HUES6 (cell line): ENCODE measurements around the gene SCTR.

Source experiments
- H3K27ac ChIP-seq: 2 replicates; pipeline ENCODE4 v1.7.0; 2013; ENCODE audit warnings: low read depth, mild to moderate bottlenecking, low read length, inconsistent platforms
- H3K27me3 ChIP-seq: 2 replicates; pipeline ENCODE4 v1.6.1; 2013; ENCODE audit warnings: low read length; ENCODE audit not compliant: control insufficient read depth, insufficient read depth
- H3K36me3 ChIP-seq: 2 replicates; pipeline ENCODE4 v1.6.1; 2013; ENCODE audit warnings: low read length; ENCODE audit not compliant: control insufficient read depth, insufficient read depth
- H3K4me1 ChIP-seq: 2 replicates; pipeline ENCODE4 v1.6.1; 2013; ENCODE audit warnings: low read length; ENCODE audit not compliant: control insufficient read depth, insufficient read depth
- H3K4me3 ChIP-seq: 2 replicates; pipeline ENCODE4 v1.5.1; 2013; ENCODE audit warnings: low read depth, low read length
- H3K9ac ChIP-seq: one replicate; pipeline ENCODE4 v1.6.1; 2013; ENCODE audit warnings: mild to moderate bottlenecking, low read length
- H3K9me3 ChIP-seq: 2 replicates; pipeline ENCODE4 v1.6.1; 2013; ENCODE audit warnings: low read depth, low read length; ENCODE audit not compliant: control insufficient read depth, insufficient read depth

The SCTR gene

GRCh38 chr2:119432851-119433522 lies 91.3 kb downstream of the SCTR start:
- Histone ChIP-seq H3K9me3 (no peaks in the 10 kb centered on the region), H3K4me3 (peak overlapping the region; percentile 74), H3K4me1 (peaks cover 49% of the 10 kb centered on the region), H3K27me3 (peaks cover 15% of the 10 kb centered on the region; the same call in 1 of the 2 replicates), H3K9ac (no peak overlapping the region), H3K27ac (no peak overlapping the region), H3K36me3 (no peaks in the 10 kb centered on the region)

- H3K9ac ChIP-seq, result peak overlapping the region; percentile 73
- no peaks in the 10 kb centered on the region for H3K9me3 ChIP-seq
- no peaks in the 10 kb centered on the region for H3K36me3 ChIP-seq
- no peak overlapping the region for H3K27ac ChIP-seq
- H3K4me1 ChIP-seq, result peaks cover 50% of the 10 kb centered on the region
- H3K27me3 ChIP-seq, result peaks cover 15% of the 10 kb centered on the region; the same call in 1 of the 2 replicates
- peak overlapping the region; percentile 74 for H3K4me3 ChIP-seq
Measured at GRCh38 chr2:119431976-119432850, 92.1 kb downstream of the SCTR start.

GRCh38 chr2:119431155-119431975 lies 92.9 kb downstream of the SCTR start, which contains the start of gene TMEM37:
Gene TMEM37, plus strand, starts transcription at chr2:119431854. Its CDS starts 50 bp downstream, at chr2:119431904.
- Histone ChIP-seq H3K27me3 (peaks cover 15% of the 10 kb centered on the region; the same call in 1 of the 2 replicates), H3K9ac (peak within 1 kb of the TSS; percentile 77), H3K4me3 (peak within 1 kb of the TSS; percentile 74), H3K9me3 (no peaks in the 10 kb centered on the region), H3K36me3 (no peaks in the 10 kb centered on the region), H3K4me1 (peaks cover 57% of the 10 kb centered on the region), H3K27ac (peak within 1 kb of the TSS; percentile 66; the same call in 1 of the 2 replicates)

- H3K9me3 ChIP-seq, result no peaks in the 10 kb centered on the region
- peaks cover 15% of the 10 kb centered on the region; the same call in 1 of the 2 replicates for H3K27me3 ChIP-seq
- H3K36me3 ChIP-seq, result no peaks in the 10 kb centered on the region
- no peak overlapping the region for H3K4me3 ChIP-seq
- H3K9ac ChIP-seq, result no peak overlapping the region
- H3K4me1 ChIP-seq, result peaks cover 55% of the 10 kb centered on the region
- H3K27ac ChIP-seq, result no peak overlapping the region
Measured at GRCh38 chr2:119430023-119430498, 94.2 kb downstream of the SCTR start.

- Histone ChIP-seq H3K9ac (no peak overlapping the region), H3K36me3 (no peaks in the 10 kb centered on the region), H3K4me1 (peaks cover 49% of the 10 kb centered on the region), H3K4me3 (no peak overlapping the region), H3K9me3 (no peaks in the 10 kb centered on the region), H3K27ac (no peak overlapping the region), H3K27me3 (peaks cover 15% of the 10 kb centered on the region; the same call in 1 of the 2 replicates)
Measured at GRCh38 chr2:119429225-119429981, 94.9 kb downstream of the SCTR start.

- Histone ChIP-seq H3K27ac (no peak overlapping the region), H3K9me3 (no peaks in the 10 kb centered on the region), H3K4me3 (no peak overlapping the region), H3K9ac (no peak overlapping the region), H3K36me3 (no peaks in the 10 kb centered on the region), H3K27me3 (peaks cover 15% of the 10 kb centered on the region; the same call in 1 of the 2 replicates), H3K4me1 (peaks cover 44% of the 10 kb centered on the region)
Measured at GRCh38 chr2:119428488-119429224, 95.6 kb downstream of the SCTR start.

- H3K9ac ChIP-seq, result no peak overlapping the region
- H3K27me3 ChIP-seq, result peaks cover 8% of the 10 kb centered on the region; the same call in 1 of the 2 replicates
- H3K9me3 ChIP-seq, result peaks cover 5% of the 10 kb centered on the region; the same call in 1 of the 2 replicates
- H3K36me3 ChIP-seq, result no peaks in the 10 kb centered on the region
- H3K27ac ChIP-seq, result no peak overlapping the region
- H3K4me3 ChIP-seq, result no peak overlapping the region
- peaks cover 35% of the 10 kb centered on the region for H3K4me1 ChIP-seq
Measured at GRCh38 chr2:119427756-119428155, 96.5 kb downstream of the SCTR start.

GRCh38 chr2:119426801-119427395 lies 97.4 kb downstream of the SCTR start:
- H3K9ac ChIP-seq, result no peak overlapping the region
- H3K4me3 ChIP-seq, result no peak overlapping the region

GRCh38 chr2:119426396-119426675 lies 97.9 kb downstream of the SCTR start:
- peaks cover 29% of the 10 kb centered on the region for H3K4me1 ChIP-seq
- no peaks in the 10 kb centered on the region for H3K36me3 ChIP-seq
- H3K27ac ChIP-seq, result no peak overlapping the region
- no peak overlapping the region for H3K9ac ChIP-seq
- H3K27me3 ChIP-seq, result no peaks in the 10 kb centered on the region
- no peak overlapping the region for H3K4me3 ChIP-seq
- peaks cover 17% of the 10 kb centered on the region for H3K9me3 ChIP-seq

More at GRCh38 chr2:119426801-119427395, 97.4 kb downstream of the SCTR start:
- peaks cover 29% of the 10 kb centered on the region for H3K4me1 ChIP-seq
- no peaks in the 10 kb centered on the region for H3K27me3 ChIP-seq
- no peak overlapping the region for H3K27ac ChIP-seq
- H3K36me3 ChIP-seq, result no peaks in the 10 kb centered on the region
- peaks cover 11% of the 10 kb centered on the region; the same call in 1 of the 2 replicates for H3K9me3 ChIP-seq
